ENCODE data around the gene PABPN1.
A peak's percentile ranks its signal among the peaks of the same experiment; 100 is the strongest.

Gene PABPN1

GRCh38 chr14:23300687-23301223, 20.5 kb upstream of the PABPN1 start:
- DNase-seq (ENCODE audit: insufficient read length, low spot score): no peak
- FAIRE-seq: no peak

- peak; percentile 89 for DNase-seq (ENCODE audit: insufficient read length, low spot score)
- FAIRE-seq: peak; percentile 69
Measured at GRCh38 chr14:23301288-23301968, 19.8 kb upstream of the PABPN1 start.

- no peak for FAIRE-seq
- no peak for DNase-seq (ENCODE audit: insufficient read length, low spot score)
Measured at GRCh38 chr14:23301969-23302289, 19.3 kb upstream of the PABPN1 start.

GRCh38 chr14:23302290-23303225, 18.7 kb upstream of the PABPN1 start, which contains the start of gene PPP1R3E:
Gene PPP1R3E (minus strand): TSS chr14:23302859. CDS start chr14:23302576, 283 bp downstream.
- FAIRE-seq: peak; percentile 85
- DNase-seq (ENCODE audit: insufficient read length, low spot score): peak; percentile 42

GRCh38 chr14:23306412-23307145, 14.7 kb upstream of the PABPN1 start, which contains the start of gene BCL2L2:
Gene BCL2L2 (plus strand): TSS chr14:23306833. CDS start chr14:23307768, 935 bp downstream.
- FAIRE-seq: peak; percentile 74
- DNase-seq (ENCODE audit: insufficient read length, low spot score): peak; percentile 53

GRCh38 chr14:23307146-23307530, 14.1 kb upstream of the PABPN1 start:
- FAIRE-seq (no peak), DNase-seq (ENCODE audit: insufficient read length, low spot score) (no peak)

GRCh38 chr14:23307687-23308644, 13.3 kb upstream of the PABPN1 start:
- DNase-seq (ENCODE audit: insufficient read length, low spot score) (no peak), FAIRE-seq (no peak)

GRCh38 chr14:23308721-23309445, 12.4 kb upstream of the PABPN1 start:
- FAIRE-seq (no peak), DNase-seq (ENCODE audit: insufficient read length, low spot score) (no peak)

- no peak for FAIRE-seq
- DNase-seq (ENCODE audit: insufficient read length, low spot score): no peak
Measured at GRCh38 chr14:23310546-23310945, 10.7 kb upstream of the PABPN1 start.

- no peak for DNase-seq (ENCODE audit: insufficient read length, low spot score)
- FAIRE-seq: no peak
Measured at GRCh38 chr14:23316300-23316699, 5.0 kb upstream of the PABPN1 start.

- no peak for DNase-seq (ENCODE audit: insufficient read length, low spot score)
- peak; percentile 21 for FAIRE-seq
Measured at GRCh38 chr14:23319746-23320583, 1.3 kb upstream of the PABPN1 start.

GRCh38 chr14:23321572-23322547, 603 bp downstream of the PABPN1 start:
- FAIRE-seq (peak; percentile 42), DNase-seq (ENCODE audit: insufficient read length, low spot score) (no peak)

- no peak for FAIRE-seq
- DNase-seq (ENCODE audit: insufficient read length, low spot score): no peak
Measured at GRCh38 chr14:23322568-23323517, 1.6 kb downstream of the PABPN1 start.

- no peak for FAIRE-seq
- no peak for DNase-seq (ENCODE audit: insufficient read length, low spot score)
Measured at GRCh38 chr14:23323838-23324454, 2.7 kb downstream of the PABPN1 start.

GRCh38 chr14:23324455-23324846, 3.2 kb downstream of the PABPN1 start:
- DNase-seq (ENCODE audit: insufficient read length, low spot score): no peak
- FAIRE-seq: no peak
